ENCODE data around the gene DPP10. TPM values are rescaled to one million over a fixed set of nuclear protein-coding genes. Genes with fewer than 3 reads are reported as not detected.

DPP10 gene
- total RNA-seq, 1 donor from 2014 or later, result not detected

GRCh38 chr2:114488841-114489530 is 46.5 kb downstream of the DPP10 start:
- no peaks in the 10 kb centered on the region for H3K9me3 ChIP-seq
- no peaks in the 10 kb centered on the region for H3K4me1 ChIP-seq
- TF ChIP-seq CTCF (IDR thresholded peaks at IDR 0.05), result no peak
- no peak overlapping the region for H3K27ac ChIP-seq
- H3K4me3 ChIP-seq, result no peak overlapping the region
- H3K27me3 ChIP-seq, result no peaks in the 10 kb centered on the region
- H3K36me3 ChIP-seq, result no peaks in the 10 kb centered on the region
- intact Hi-C loops (cut with DNase I), result no loop called here
- DNase-seq (ENCODE audit: low spot score in 2 of 2), result no peak

- Histone ChIP-seq H3K4me1 (no peaks in the 10 kb centered on the region), H3K4me3 (no peak overlapping the region), H3K9me3 (no peaks in the 10 kb centered on the region), H3K36me3 (no peaks in the 10 kb centered on the region), H3K27ac (no peak overlapping the region), H3K27me3 (no peaks in the 10 kb centered on the region)
- no peak for TF ChIP-seq CTCF (IDR thresholded peaks at IDR 0.05)
- intact Hi-C loops (cut with DNase I), result no loop called here
- DNase-seq (ENCODE audit: low spot score in 2 of 2), result no peak
Observed at GRCh38 chr2:114495046-114495445, 52.6 kb downstream of the DPP10 start.

GRCh38 chr2:114496959-114497358 is 54.5 kb downstream of the DPP10 start:
- no peak for DNase-seq (ENCODE audit: low spot score in 2 of 2)
- no peak for TF ChIP-seq CTCF (IDR thresholded peaks at IDR 0.05)

GRCh38 chr2:114499101-114499500 is 56.7 kb downstream of the DPP10 start:
- no peak for TF ChIP-seq CTCF (IDR thresholded peaks at IDR 0.05)
- H3K36me3 ChIP-seq, result no peaks in the 10 kb centered on the region
- no peak overlapping the region for H3K4me3 ChIP-seq
- no peaks in the 10 kb centered on the region for H3K9me3 ChIP-seq
- H3K4me1 ChIP-seq, result no peaks in the 10 kb centered on the region
- H3K27me3 ChIP-seq, result no peaks in the 10 kb centered on the region
- intact Hi-C loops (cut with DNase I), result no loop called here
- DNase-seq (ENCODE audit: low spot score in 2 of 2), result no peak
- H3K27ac ChIP-seq, result no peak overlapping the region

More at GRCh38 chr2:114496959-114497358, 54.5 kb downstream of the DPP10 start:
- intact Hi-C loops (cut with DNase I), result no loop called here
- no peak overlapping the region for H3K27ac ChIP-seq
- no peak overlapping the region for H3K4me3 ChIP-seq
- H3K36me3 ChIP-seq, result no peaks in the 10 kb centered on the region
- no peaks in the 10 kb centered on the region for H3K4me1 ChIP-seq
- H3K9me3 ChIP-seq, result no peaks in the 10 kb centered on the region
- no peaks in the 10 kb centered on the region for H3K27me3 ChIP-seq

- no peak for TF ChIP-seq CTCF (IDR thresholded peaks at IDR 0.05)
- intact Hi-C loops (cut with DNase I), result no loop called here
- Histone ChIP-seq H3K4me1 (no peaks in the 10 kb centered on the region), H3K27ac (no peak overlapping the region), H3K27me3 (no peaks in the 10 kb centered on the region), H3K4me3 (no peak overlapping the region), H3K36me3 (no peaks in the 10 kb centered on the region), H3K9me3 (no peaks in the 10 kb centered on the region)
- no peak for DNase-seq (ENCODE audit: low spot score in 2 of 2)
Observed at GRCh38 chr2:114507744-114508143, 65.3 kb downstream of the DPP10 start.

- no peak for DNase-seq (ENCODE audit: low spot score in 2 of 2)
- no peak overlapping the region for H3K27ac ChIP-seq
- H3K4me1 ChIP-seq, result no peaks in the 10 kb centered on the region
- no peak for TF ChIP-seq CTCF (IDR thresholded peaks at IDR 0.05)
- no peaks in the 10 kb centered on the region for H3K27me3 ChIP-seq
- no peak overlapping the region for H3K4me3 ChIP-seq
- intact Hi-C loops (cut with DNase I), result no loop called here
- no peaks in the 10 kb centered on the region for H3K36me3 ChIP-seq
- no peaks in the 10 kb centered on the region for H3K9me3 ChIP-seq
Observed at GRCh38 chr2:114515882-114516281, 73.4 kb downstream of the DPP10 start.

Measured in ascending aorta (tissue), 2 donors.